IPS-18a (cell line): ENCODE data around the gene TBL3.
A peak's percentile ranks its signal among the peaks of the same experiment; 100 is the strongest.

Source experiments
- H3K27ac ChIP-seq: one replicate; pipeline ENCODE4 v1.5.1; 2013; ENCODE audit warnings: low read length
- H3K27me3 ChIP-seq: one replicate; pipeline ENCODE4 v1.6.1; 2013; ENCODE audit warnings: mild to moderate bottlenecking, low read length; ENCODE audit not compliant: control insufficient read depth, insufficient read depth
- H3K36me3 ChIP-seq: one replicate; pipeline ENCODE4 v1.6.1; 2013; ENCODE audit warnings: low read depth, low read length; ENCODE audit not compliant: control insufficient read depth
- H3K4me1 ChIP-seq: one replicate; pipeline ENCODE4 v1.6.1; 2013; ENCODE audit warnings: low read depth, low read length; ENCODE audit not compliant: control insufficient read depth
- H3K4me3 ChIP-seq: one replicate; pipeline ENCODE4 v1.5.1; 2013; ENCODE audit warnings: low read length
- H3K9ac ChIP-seq: one replicate; pipeline ENCODE4 v1.6.1; 2013; ENCODE audit warnings: mild to moderate bottlenecking, low read length, moderate library complexity
- H3K9me3 ChIP-seq: one replicate; pipeline ENCODE4 v1.6.1; 2013; ENCODE audit warnings: low read depth, low read length; ENCODE audit not compliant: control insufficient read depth

Gene TBL3

GRCh38 chr16:1981398-1981836 lies 9.6 kb downstream of the TBL3 start, which contains the start of gene NOXO1:
Gene NOXO1, minus strand, starts transcription at chr16:1981469. Its CDS starts 290 bp downstream, at chr16:1981179.
- Histone ChIP-seq H3K9me3 (no peaks in the 10 kb centered on the region), H3K36me3 (peaks cover 15% of the 10 kb centered on the region), H3K27ac (no peak within 1 kb of the TSS), H3K27me3 (peaks cover 41% of the 10 kb centered on the region), H3K9ac (no peak within 1 kb of the TSS), H3K4me3 (no peak within 1 kb of the TSS), H3K4me1 (peaks cover 13% of the 10 kb centered on the region)

DNA sequence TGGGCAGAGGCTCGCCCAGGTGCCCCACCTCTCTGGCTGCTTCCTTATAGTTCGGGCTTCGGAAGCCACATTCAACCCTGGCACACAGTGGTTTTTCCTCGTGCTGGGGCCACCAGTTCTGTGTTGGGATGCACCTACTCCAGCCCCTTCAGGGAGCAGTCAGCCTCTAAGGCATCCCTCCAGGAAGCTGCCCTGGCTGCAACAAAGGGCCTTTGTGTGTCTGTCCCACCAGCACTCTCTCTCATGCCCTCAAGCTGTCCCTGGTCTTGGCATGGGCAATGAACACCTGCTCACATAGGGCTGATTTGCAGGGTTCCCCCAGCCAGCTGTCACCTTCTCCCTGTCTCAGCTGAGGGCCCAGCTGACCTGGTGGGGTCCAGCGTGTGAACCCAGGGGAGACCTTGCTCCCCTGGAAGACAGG lies 10.2 kb downstream of the TBL3 start:
- Histone ChIP-seq H3K4me3 (no peak overlapping the region), H3K9me3 (no peaks in the 10 kb centered on the region), H3K27ac (no peak overlapping the region), H3K9ac (no peak overlapping the region), H3K27me3 (peaks cover 41% of the 10 kb centered on the region), H3K4me1 (peaks cover 13% of the 10 kb centered on the region), H3K36me3 (peaks cover 10% of the 10 kb centered on the region)

- H3K9me3 ChIP-seq: no peaks in the 10 kb centered on the region
- H3K4me1 ChIP-seq: peaks cover 13% of the 10 kb centered on the region
- no peak overlapping the region for H3K27ac ChIP-seq
- H3K9ac ChIP-seq: no peak overlapping the region
- H3K27me3 ChIP-seq: peaks cover 41% of the 10 kb centered on the region
- H3K4me3 ChIP-seq: peak overlapping the region; percentile 86
- H3K36me3 ChIP-seq: peaks cover 9% of the 10 kb centered on the region
Measured at GRCh38 chr16:1982991-1983543, 11.2 kb downstream of the TBL3 start.

DNA sequence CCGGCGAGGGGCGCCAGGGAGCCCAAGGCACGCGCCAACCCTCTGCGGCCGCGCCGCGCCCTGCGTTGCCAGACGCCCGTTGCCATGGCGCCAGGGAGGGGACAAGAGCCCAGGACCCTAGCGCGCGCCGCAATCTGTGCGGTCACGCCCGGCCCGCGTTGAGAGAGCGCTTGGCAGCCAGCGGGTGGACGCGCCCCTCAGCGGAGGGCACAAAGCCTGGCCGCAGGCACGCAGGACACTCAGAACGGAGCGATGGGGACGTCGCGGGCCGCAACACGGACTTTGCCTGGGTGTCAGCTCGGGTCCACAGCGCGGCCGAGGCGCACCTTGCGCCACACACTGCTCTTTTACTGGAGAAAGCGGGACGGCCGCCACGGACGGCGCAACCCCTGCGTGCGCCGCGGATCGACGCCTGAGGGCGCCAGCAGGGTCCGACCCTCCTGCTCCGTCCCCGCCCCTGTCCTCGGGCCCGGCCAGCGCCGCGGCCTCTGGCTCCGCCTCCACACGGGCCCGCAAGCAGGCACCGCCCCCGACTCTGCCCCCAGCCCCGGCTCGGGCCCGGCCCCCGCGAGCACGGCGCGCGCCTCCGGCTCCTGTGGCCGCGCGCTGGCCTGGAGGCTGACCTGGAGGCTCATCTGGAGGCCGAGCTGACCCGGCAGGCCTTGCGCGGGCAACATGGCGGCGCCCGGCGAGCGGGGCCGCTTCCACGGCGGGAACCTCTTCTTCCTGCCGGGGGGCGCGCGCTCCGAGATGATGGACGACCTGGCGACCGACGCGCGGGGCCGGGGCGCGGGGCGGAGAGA lies 11.9 kb downstream of the TBL3 start, which contains the start of gene GFER:
GFER (plus strand) TSS at position 650 of the 803 bp plus-strand sequence; CDS start at position 676, 26 bp downstream.
- peak within 1 kb of the TSS; percentile 84 for H3K9ac ChIP-seq
- peaks cover 13% of the 10 kb centered on the region for H3K4me1 ChIP-seq
- H3K9me3 ChIP-seq: no peaks in the 10 kb centered on the region
- H3K36me3 ChIP-seq: peaks cover 9% of the 10 kb centered on the region
- peak within 1 kb of the TSS; percentile 47 for H3K27ac ChIP-seq
- H3K4me3 ChIP-seq: peak within 1 kb of the TSS; percentile 86
- peaks cover 46% of the 10 kb centered on the region for H3K27me3 ChIP-seq

GRCh38 chr16:1984347-1985225 lies 12.7 kb downstream of the TBL3 start:
- peaks cover 50% of the 10 kb centered on the region for H3K27me3 ChIP-seq

DNA sequence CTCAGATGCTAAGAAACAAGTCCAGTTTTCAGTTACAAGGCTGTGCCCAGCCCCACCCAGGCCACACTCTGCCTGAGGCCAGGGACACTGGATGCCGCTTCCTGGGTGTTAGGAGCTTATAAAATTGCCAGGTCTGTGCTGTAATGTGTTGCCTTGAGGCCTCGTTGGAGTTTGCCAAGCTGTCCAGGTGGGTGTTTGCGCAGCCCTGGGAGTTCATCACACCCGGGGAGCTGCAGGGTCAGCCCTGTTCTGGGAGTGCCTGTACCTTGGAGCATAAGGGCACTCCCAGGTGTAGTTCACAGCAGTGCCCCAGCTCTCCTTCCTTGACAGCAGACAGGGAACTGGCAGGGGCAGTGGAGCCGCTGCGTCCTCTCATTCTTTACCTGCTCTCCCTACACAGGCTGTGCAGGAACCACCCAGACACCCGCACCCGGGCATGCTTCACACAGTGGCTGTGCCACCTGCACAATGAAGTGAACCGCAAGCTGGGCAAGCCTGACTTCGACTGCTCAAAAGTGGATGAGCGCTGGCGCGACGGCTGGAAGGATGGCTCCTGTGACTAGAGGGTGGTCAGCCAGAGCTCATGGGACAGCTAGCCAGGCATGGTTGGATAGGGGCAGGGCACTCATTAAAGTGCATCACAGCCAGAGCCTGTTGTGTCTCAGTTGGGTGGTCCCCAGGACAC lies 13.8 kb downstream of the TBL3 start:
- Histone ChIP-seq H3K9me3 (no peaks in the 10 kb centered on the region), H3K27ac (no peak overlapping the region), H3K27me3 (peaks cover 44% of the 10 kb centered on the region), H3K36me3 (peaks cover 9% of the 10 kb centered on the region), H3K4me1 (peaks cover 5% of the 10 kb centered on the region), H3K4me3 (peak overlapping the region; percentile 86), H3K9ac (no peak overlapping the region)

More at GRCh38 chr16:1984347-1985225, 12.7 kb downstream of the TBL3 start:
- peaks cover 13% of the 10 kb centered on the region for H3K4me1 ChIP-seq
- H3K9me3 ChIP-seq: no peaks in the 10 kb centered on the region
- H3K36me3 ChIP-seq: peaks cover 9% of the 10 kb centered on the region
- peak overlapping the region; percentile 47 for H3K27ac ChIP-seq
- peak overlapping the region; percentile 84 for H3K9ac ChIP-seq
- H3K4me3 ChIP-seq: peak overlapping the region; percentile 86

DNA sequence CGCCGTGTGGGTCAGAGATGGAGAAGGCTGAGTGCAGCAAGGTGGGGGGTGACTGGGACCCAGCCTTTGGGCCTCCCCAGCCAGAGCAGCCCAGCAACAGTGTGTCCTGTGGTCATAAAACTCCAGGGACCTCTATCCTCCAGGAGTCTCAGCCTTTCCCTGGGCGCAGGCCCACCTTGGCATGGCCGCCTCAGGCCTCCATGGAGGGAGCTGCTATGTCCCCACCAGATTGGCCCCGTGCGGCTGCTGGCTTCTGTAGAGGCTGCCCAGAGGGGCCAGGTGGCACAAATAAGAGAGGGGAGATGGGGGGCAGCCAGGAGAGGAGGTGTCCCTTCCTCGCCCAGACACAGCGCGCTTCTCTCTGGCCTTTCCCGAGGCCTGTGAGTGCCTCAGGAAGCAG lies 15.3 kb downstream of the TBL3 start:
- Histone ChIP-seq H3K36me3 (peaks cover 9% of the 10 kb centered on the region), H3K4me1 (peaks cover 9% of the 10 kb centered on the region), H3K9ac (no peak overlapping the region), H3K27ac (no peak overlapping the region), H3K9me3 (no peaks in the 10 kb centered on the region), H3K27me3 (peaks cover 41% of the 10 kb centered on the region), H3K4me3 (no peak overlapping the region)

- Histone ChIP-seq H3K27me3 (peaks cover 30% of the 10 kb centered on the region), H3K4me1 (peaks cover 6% of the 10 kb centered on the region), H3K36me3 (peaks cover 9% of the 10 kb centered on the region), H3K4me3 (peak within 1 kb of the TSS; percentile 60), H3K9ac (peak within 1 kb of the TSS; percentile 20), H3K27ac (no peak within 1 kb of the TSS), H3K9me3 (no peaks in the 10 kb centered on the region)
Measured at GRCh38 chr16:1989209-1990100, 17.6 kb downstream of the TBL3 start, which contains the start of gene SYNGR3. Gene SYNGR3, plus strand, starts transcription at chr16:1989970. Its CDS starts 133 bp downstream, at chr16:1990103.

DNA sequence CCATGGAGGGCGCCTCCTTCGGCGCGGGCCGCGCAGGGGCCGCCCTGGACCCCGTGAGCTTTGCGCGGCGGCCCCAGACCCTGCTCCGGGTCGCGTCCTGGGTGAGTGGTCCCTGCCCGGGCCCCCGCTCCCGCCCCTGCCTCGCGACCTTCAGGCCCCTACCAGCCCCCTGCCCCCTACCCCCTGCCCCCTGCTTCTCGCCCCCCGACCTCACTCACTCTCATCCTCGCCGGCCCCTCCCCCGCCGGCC lies 18.2 kb downstream of the TBL3 start:
- Histone ChIP-seq H3K27me3 (peaks cover 30% of the 10 kb centered on the region), H3K4me1 (peaks cover 6% of the 10 kb centered on the region), H3K27ac (no peak overlapping the region), H3K9ac (no peak overlapping the region), H3K4me3 (peak overlapping the region; percentile 60), H3K9me3 (no peaks in the 10 kb centered on the region), H3K36me3 (peaks cover 9% of the 10 kb centered on the region)

DNA sequence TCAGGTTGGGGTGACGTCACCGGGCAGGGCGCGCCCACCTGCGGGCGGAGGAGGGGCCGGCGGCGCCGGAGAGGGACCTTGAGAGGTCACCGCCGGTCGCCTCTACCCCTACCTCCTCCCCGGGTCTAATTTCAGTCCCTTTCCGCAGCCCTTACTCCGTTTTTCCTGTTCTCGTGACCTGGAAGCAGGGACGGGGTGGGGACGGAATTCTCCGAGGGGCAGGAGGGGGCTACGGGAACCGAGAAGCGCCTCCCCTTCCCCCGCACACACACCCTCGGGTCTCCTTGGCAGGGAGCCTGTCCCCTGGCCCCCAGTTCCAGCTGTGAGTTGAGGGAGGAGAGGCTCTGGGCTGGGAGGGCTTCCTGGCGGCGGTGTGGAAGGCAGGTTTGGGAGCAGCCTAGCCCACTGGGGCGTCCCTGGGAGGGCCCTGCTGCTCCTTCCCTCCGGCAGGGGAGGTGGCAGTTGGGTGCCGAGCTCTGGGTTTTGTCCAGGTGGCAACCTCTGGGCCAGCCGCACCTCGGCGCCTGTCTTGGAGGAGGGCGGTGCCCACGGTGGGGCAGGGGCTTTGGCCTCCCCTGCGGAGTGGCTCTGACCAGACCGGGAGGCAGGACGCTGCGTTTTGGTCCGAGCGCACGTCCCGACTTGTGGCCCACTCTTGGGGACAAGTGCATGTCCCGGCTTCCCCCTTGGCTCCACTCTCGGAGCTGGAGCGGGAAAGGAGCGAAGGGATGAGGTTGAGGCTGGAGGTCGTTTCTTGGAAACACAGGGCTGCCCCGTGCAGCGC lies 18.7 kb downstream of the TBL3 start:
- H3K9ac ChIP-seq: peak overlapping the region; percentile 12
- H3K4me1 ChIP-seq: peaks cover 6% of the 10 kb centered on the region
- H3K27me3 ChIP-seq: peaks cover 30% of the 10 kb centered on the region
- peaks cover 9% of the 10 kb centered on the region for H3K36me3 ChIP-seq
- no peak overlapping the region for H3K27ac ChIP-seq
- peak overlapping the region; percentile 60 for H3K4me3 ChIP-seq
- H3K9me3 ChIP-seq: no peaks in the 10 kb centered on the region
